GM21360 (cell line): Measurements from ENCODE around the gene KCNIP4.

Source experiments
- ATAC-seq: cut with Tn5 transposase; IDR thresholded peaks from one replicate; pipeline ENCODE4 v1.9.1; 2021; ENCODE audit warnings: mild to moderate bottlenecking, moderate library complexity; ENCODE audit not compliant: unreplicated experiment

KCNIP4 gene

DNA sequence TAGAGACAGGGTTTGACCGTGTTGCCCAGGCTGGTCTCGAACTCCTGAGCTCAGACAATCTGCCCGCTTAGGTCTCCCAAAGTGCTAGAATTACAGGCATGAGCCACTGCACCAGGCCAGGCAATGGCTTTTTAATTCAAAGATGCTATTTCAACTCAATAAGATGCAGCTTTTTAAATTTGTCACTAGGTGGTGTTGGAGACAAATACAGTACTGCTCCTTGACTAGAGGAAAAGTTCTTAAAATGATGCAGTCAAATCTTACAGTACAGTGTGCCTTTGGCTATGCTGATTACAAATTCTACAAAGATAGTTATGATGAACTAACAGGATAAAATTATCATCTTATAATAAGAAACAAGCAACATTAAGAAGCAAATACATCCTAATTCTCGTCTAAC lies 441.1 kb downstream of the KCNIP4 start:
- ATAC-seq = no peak

DNA sequence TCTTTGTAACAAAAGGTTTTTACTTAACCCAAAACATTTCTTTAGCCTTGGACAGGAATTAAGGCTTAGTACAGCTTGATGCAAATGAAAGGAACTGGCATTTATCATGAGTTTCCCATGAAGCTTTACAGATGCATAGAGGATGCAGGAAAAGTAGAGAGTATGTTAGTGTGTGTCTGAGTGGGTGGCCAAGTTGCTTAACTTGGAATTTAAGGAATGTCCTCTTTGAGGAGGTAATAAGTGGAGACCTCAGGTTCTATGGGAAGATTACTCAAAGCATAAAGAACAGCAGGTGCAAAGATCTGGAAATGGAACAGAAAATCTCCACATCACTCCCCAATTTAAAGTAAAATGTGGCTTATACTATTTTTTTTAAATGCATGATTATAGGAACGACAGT lies 457.9 kb downstream of the KCNIP4 start:
- ATAC-seq = no peak

- no peak for ATAC-seq
Measured at GRCh38 chr4:21476757-21477156, 471.8 kb downstream of the KCNIP4 start.

DNA sequence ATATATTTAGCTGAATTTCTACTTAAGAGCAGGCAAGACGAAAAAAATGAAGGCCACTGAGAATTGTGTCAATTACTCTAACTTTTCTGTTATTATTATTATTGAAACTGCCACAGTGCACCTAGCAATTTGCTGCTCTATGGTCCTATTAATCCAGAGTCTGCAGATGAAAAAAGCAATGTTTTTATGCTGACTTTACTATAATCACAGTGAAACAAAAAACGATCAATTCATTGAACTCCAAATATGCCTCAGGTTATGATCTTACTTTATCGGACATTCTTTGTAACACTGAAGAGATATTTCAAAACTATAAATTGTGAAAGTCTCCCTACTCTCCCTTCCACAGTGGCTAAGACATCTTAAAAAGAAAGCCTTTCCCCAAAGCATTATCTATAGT lies 474.4 kb downstream of the KCNIP4 start:
- no peak for ATAC-seq

GRCh38 chr4:21470535-21470934 lies 478.0 kb downstream of the KCNIP4 start:
- ATAC-seq = no peak

DNA sequence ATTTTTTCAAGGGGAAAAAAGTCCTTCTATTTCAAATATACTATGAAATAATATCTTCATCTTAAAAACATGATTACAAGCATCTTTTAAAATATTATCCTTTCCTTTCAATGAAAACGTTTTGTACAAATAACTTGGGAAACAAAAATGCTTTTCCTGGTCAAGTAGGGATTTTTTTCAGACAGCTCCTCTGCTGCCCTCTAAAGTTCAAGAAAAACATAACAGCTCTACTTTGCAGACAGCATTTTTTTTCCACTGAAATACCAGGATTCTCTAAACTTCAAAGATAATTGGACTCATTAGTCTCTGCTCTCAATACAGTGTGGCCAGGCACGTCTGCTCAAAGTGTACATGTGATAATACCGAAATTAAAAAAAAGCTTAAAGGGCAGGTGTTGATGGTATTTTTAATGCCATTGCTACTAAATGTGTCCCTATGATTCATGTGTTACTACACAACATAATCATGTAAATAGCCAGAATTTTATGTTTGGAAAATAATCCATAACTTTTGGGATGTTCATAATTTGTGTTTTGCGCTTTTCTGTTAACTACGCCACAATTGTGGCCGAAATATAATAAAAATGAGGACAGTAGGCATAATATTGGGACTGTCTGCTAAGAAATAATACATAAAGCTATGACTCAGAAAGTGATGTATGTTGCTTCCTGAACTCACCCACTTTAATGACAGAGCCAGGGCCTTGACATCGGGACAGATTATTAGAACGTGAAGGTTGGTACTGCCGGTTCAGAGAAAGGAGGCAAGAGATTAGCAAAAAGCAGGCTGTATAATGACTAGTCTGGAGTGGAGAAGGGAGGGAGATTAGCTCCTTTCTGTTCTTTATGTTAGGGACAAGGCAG lies 478.9 kb downstream of the KCNIP4 start:
- ATAC-seq = no peak

DNA sequence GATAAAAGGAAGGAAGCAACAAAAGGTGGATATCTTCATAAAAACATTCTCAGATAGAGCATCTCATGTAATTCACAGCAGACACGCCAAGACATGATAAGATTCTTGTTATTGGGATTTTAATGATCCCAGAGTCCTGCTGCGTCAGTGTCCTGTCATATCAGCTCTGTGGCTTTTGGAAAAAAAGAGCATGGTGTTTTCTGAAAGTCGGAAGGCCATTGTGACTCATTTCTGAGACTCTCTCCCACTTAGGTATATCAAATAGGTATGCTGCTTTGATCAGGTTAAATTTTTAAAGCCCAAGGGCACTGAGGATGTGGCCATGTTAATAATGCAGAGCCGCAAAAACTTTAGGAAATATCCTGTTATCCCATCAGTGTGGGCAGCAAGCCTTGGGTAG lies 481.0 kb downstream of the KCNIP4 start:
- ATAC-seq = no peak

DNA sequence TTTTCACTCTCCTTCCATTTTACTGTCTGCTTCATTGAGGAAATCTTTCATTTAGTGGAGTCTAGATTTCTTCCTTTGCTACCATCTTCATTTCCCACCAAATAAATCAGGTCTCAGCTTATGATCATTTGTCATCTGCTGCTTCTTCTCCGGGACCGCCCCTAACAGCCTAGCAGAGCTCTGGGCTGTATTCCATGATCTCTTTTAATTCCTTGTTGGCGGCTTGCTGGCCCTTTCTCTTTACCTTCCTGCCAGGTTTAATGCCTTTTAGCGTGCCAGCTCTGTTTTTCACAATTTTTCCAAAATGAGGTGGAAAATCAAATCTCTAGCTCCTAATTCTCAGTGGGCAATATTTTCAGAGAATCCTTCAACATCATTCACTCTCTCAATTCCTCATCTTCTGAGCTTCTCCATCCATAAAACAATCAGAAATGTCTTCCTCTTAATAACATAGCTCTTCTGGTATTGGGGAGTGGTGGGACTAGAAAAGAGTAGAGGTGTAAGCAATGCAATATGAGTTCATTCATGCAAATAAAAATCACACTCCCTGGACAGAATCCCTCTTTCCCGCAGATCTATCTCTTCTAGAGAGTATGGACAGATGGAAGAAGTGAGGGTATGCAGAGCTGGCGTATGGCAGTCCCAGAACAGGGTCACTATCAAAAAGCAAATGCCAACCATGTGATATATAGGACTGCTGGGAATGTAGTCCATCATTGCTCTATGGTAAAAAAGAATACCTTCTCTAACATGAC lies 491.3 kb downstream of the KCNIP4 start:
- ATAC-seq = no peak

DNA sequence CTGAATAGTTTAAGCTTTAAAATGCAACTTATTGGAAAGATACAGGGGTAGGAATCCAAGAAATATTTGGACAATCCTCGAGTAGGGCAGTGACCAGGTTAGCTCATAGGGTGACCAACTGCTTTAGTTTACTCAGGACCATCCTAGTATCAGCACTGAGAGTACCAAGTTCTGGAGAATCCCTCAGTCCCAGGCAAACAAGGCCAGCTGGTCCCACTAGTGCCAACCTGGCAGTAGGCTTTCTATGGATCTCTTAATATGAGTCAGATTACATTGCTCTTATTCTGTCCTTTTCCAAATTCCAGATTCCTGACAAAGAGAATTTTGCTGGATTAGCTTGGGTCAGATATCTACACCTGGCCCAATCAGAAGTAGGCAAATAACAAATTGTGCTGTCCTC lies 493.7 kb downstream of the KCNIP4 start:
- ATAC-seq = no peak

GRCh38 chr4:21454201-21454600 lies 494.4 kb downstream of the KCNIP4 start:
- ATAC-seq = no peak

DNA sequence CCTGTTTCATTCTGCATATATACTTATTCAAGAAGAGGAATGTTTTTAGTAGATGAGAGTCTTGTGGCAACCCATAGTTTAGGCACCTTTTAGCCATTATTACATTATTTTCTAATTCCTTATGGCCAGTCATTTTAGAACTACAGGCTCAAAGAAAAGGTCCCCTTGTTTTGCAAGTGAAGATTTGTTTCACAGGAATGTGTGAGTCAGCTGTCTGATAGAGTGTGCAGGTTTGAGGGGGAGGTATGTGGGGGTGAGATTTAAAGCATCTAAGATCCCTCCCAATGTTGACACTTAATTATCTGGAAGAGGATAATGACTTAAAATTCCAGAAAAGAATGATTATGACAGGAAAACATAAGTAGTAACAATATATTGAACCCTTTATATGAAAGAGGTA lies 495.6 kb downstream of the KCNIP4 start:
- no peak for ATAC-seq

DNA sequence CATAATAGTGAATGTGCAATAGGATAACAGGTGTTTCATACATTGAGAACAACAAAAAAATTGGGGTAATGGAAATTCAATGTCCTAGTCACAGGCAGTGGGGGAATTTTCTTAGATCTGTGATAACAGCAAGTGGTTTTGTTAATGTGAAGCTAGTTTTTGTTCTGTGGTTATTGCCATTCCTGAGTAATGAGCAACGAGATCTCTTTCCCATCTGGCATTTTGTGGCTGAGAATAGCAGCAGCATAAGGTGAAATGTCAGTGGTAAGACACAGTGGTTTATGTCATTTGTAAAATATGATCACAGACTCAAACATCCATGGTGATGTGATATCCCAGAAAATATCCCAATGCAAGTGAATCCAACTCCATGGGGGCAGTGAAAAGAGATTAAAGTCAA lies 497.5 kb downstream of the KCNIP4 start:
- no peak for ATAC-seq

GRCh38 chr4:21450331-21450730 lies 498.2 kb downstream of the KCNIP4 start:
- no peak for ATAC-seq

GRCh38 chr4:21447301-21448054 lies 501.1 kb downstream of the KCNIP4 start:
- no peak for ATAC-seq

DNA sequence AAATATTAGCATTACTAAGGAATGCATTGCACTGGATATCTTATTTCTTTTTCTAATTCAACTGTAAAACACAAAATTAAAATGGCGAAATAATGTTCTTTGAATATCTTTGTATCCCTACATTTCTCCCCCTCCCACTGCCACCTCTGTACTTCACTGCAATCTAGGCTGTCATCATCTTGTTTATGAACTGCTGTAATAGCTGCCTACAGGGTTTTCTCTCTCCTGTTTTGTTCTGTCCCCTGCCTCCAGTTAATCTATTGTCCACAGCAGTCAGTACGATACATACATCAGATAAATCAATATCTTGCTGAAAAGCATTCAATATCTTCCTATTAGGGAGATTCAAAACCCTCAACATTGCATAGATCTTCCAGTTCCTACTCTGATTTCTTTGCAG lies 528.4 kb downstream of the KCNIP4 start:
- no peak for ATAC-seq

GRCh38 chr4:21415728-21416127 lies 532.8 kb downstream of the KCNIP4 start:
- no peak for ATAC-seq

DNA sequence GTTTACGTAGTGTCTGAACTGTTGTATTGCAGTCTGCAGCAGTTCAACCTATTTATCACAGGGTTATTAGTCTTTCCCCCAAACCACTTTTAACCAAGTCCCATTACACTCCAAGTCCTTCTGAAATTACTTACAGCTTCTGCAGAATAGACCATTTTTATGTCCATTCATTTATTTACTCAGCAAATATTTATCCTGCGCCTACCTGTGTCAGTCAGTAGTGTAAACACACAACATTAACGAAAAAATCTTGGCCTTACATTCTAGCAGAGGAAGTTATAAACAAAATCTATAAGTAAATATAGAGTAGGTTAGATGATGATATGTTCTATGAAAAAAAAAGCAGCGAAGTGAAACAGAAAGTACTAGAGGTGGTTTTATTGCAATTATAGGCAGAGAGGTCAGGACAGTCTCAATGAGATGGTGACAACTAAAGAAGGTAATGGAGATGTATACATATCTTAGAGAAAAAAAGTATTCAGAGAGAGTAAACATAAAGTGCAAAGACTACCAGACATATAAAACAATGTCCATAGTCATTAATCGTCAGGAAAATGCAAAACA lies 534.7 kb downstream of the KCNIP4 start:
- no peak for ATAC-seq

- ATAC-seq = no peak
Measured at GRCh38 chr4:21411086-21411485, 537.5 kb downstream of the KCNIP4 start.

DNA sequence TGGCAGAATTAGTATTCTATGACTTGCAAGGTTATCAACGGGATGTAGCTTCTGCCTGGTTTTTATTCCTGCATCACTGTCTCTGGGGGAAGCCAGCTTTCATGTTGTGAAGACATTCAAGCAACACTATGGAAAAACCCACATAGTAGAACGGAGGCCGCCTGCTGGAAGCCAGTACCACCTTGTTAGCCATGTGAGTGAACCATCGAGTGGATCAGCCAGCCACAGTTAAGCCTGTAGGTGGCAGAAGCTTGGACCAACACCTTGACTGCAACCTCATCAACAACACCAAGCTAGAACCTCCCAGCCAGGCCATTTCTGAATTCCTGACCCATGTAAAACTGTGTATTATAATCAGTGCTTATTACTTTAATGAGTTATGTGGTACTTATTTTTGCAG lies 538.2 kb downstream of the KCNIP4 start:
- ATAC-seq = no peak

DNA sequence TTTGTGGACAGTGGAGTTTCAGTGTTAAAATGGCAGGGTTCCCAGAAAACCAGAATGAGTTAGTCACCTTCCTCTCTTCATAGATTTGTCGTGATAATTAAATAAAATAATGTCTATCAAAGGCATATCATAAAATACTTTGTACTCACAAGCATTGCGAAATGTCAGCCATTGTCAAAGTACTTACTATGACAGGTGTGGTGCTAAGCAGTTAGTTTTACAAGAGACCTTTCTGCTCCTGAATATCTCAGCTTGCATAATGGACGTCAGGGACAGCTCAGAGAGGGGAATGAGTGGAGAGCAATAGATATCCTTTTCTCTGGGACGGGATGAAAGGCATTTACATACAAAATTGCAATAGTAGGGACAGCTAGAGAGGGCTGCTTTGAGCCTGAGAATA lies 560.9 kb downstream of the KCNIP4 start:
- no peak for ATAC-seq

DNA sequence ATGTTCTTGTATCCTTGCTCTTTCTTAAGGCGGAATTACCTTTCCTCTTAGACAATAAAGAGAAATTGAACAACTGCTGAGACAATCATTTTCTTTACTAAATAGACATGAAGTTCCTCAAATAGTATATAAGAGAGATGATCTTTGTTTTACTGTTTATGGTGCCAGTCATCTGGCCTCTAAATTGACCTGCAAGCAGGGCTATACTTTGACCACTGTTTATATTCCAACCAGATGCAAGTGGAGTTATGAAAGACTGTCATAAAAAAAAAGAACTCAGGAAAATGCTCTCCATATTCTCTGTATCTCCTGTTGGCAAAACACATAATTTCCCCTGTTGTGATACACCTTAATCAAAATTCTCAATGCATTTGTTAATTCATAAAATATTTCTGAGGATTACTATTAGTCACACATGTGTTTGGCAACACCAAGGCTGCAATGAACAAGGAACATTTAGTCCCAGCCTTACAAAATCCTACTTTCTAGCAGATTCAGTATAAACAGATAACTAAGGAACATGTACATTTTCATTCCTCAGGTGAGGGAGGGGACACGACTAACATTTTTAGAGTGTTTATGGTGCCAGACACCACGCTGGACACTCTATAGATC lies 562.3 kb downstream of the KCNIP4 start:
- ATAC-seq = no peak
